Mammary epithelial cell (primary cell): Measurements from ENCODE around the gene OLA1.

Source experiments
- EZH2 ChIP-seq: IDR thresholded peaks from 2 replicates; pipeline ENCODE4 v1.6.1; 2012; ENCODE audit warnings: low read length, inconsistent platforms, borderline replicate concordance
- TF ChIP-seq, protein P1 (sequence below), 2 donors: IDR thresholded peaks in 1 of 2; conservative IDR thresholded peaks in 1 of 2; 2 replicates each; pipeline ENCODE4 v1.5.1; 2011 to 2012; ENCODE audit warnings: inconsistent platforms in 2 of 2, low read length in 2 of 2, mild to moderate bottlenecking in 2 of 2, control low read depth in 1 of 2, low read depth in 1 of 2; ENCODE audit not compliant: insufficient read depth in 1 of 2; ENCODE audit errors: extremely low read depth in 1 of 2

DNA sequence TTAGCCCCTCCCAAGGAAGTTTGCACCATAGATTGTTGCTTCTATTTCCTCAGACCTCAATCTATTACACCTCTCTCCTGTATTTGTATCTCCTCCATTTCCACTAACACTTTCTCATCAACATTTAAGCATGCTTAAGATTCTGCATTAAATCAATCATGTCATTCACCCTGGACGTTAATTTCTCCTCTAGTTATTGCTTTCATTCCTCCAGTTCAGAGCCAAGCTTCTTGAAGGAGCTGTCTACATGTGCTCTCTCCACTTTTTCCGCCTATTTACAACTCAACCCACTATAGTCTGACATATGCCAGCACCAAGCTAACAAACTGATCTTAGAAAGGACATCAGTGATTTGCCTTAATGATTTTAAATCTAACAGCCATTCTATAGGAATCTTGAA lies 99.5 kb downstream of the OLA1 start:
- TF ChIP-seq, protein P1, sequence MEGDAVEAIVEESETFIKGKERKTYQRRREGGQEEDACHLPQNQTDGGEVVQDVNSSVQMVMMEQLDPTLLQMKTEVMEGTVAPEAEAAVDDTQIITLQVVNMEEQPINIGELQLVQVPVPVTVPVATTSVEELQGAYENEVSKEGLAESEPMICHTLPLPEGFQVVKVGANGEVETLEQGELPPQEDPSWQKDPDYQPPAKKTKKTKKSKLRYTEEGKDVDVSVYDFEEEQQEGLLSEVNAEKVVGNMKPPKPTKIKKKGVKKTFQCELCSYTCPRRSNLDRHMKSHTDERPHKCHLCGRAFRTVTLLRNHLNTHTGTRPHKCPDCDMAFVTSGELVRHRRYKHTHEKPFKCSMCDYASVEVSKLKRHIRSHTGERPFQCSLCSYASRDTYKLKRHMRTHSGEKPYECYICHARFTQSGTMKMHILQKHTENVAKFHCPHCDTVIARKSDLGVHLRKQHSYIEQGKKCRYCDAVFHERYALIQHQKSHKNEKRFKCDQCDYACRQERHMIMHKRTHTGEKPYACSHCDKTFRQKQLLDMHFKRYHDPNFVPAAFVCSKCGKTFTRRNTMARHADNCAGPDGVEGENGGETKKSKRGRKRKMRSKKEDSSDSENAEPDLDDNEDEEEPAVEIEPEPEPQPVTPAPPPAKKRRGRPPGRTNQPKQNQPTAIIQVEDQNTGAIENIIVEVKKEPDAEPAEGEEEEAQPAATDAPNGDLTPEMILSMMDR (conservative IDR thresholded peaks at IDR 0.05 in 1 of 2, IDR thresholded peaks at IDR 0.05 in 1 of 2; ENCODE audit: extremely low read depth in 1 of 2, insufficient read depth in 1 of 2, low read depth in 1 of 2, low read length in 2 of 2): no peak
- TF ChIP-seq EZH2: no peak
